Common myeloid progenitor, CD34-positive (primary cell): ENCODE measurements around the gene GDPD5.
A peak's percentile ranks its signal among the peaks of the same experiment; 100 is the strongest.

ENCODE experiments used
- CTCF ChIA-PET: fragments of 350-600 bp; sonication (Branson Sonifier 250); formaldehyde crosslinking; loops from one replicate; lab custom pipeline; 2021; ENCODE audit warnings: antibody characterized with exemption; lab: Charles Lee
- POLR2A ChIA-PET: fragments of 350-600 bp; sonication (Branson Sonifier 250); formaldehyde crosslinking; loops from one replicate; lab custom pipeline; 2021; ENCODE audit warnings: antibody characterized with exemption; lab: Charles Lee
- DNase-seq, 3 donors: peaks; one replicate each; pipeline versions ENCODE4 v3.0.0 to v3.0.0-alpha.2; 2013
- H3K27ac ChIP-seq, 2 experiments: 1 replicate in 1 of 2; 2 replicates in 1 of 2; pipeline ENCODE4 v1.7.0; 2013; ENCODE audit warnings: inconsistent platforms in 2 of 2, low read length in 2 of 2, mild to moderate bottlenecking in 2 of 2, low read depth in 1 of 2, moderate library complexity in 1 of 2; ENCODE audit not compliant: severe bottlenecking in 2 of 2, insufficient read depth in 1 of 2, poor library complexity in 1 of 2
- H3K27me3 ChIP-seq, 5 experiments: replicated peaks in 2 of 5; 1 replicate in 3 of 5; 2 replicates in 2 of 5; pipeline versions ENCODE4 v1.6.1 to v1.7.0; 2013; ENCODE audit warnings: low read length in 4 of 5, mild to moderate bottlenecking in 2 of 5, moderate library complexity in 2 of 5, inconsistent platforms in 1 of 5; ENCODE audit not compliant: insufficient read depth in 5 of 5, control insufficient read depth in 4 of 5
- H3K36me3 ChIP-seq, 4 experiments: 1 replicate in 2 of 4; 2 replicates in 2 of 4; pipeline versions ENCODE4 v1.6.1 to v1.7.0; 2013; ENCODE audit warnings: low read length in 3 of 4, control low read depth in 1 of 4, mild to moderate bottlenecking in 1 of 4; ENCODE audit not compliant: control insufficient read depth in 4 of 4, insufficient read depth in 4 of 4
- H3K4me1 ChIP-seq, 4 experiments: 1 replicate in 3 of 4; 2 replicates in 1 of 4; pipeline versions ENCODE4 v1.6.1 to v1.7.1; 2013; ENCODE audit warnings: low read length in 3 of 4, mild to moderate bottlenecking in 3 of 4, control low read depth in 1 of 4, inconsistent platforms in 1 of 4, moderate library complexity in 1 of 4; ENCODE audit not compliant: control insufficient read depth in 4 of 4, insufficient read depth in 4 of 4; ENCODE audit errors: control extremely low read depth in 1 of 4
- H3K4me3 ChIP-seq, 7 experiments: 1 replicate in 4 of 7; 2 replicates in 3 of 7; pipeline versions ENCODE4 v1.5.1 to v1.7.0; 2013; ENCODE audit warnings: mild to moderate bottlenecking in 7 of 7, low read length in 6 of 7, moderate library complexity in 6 of 7, inconsistent platforms in 2 of 7, low read depth in 2 of 7, control low read depth in 1 of 7; ENCODE audit not compliant: insufficient read depth in 4 of 7, control insufficient read depth in 1 of 7; ENCODE audit errors: extremely low read depth in 1 of 7
- H3K9me3 ChIP-seq, 5 experiments: 1 replicate in 4 of 5; 2 replicates in 1 of 5; pipeline versions ENCODE4 v1.6.1 to v1.7.1; 2013; ENCODE audit warnings: low read length in 4 of 5, mild to moderate bottlenecking in 2 of 5, inconsistent platforms in 1 of 5, low read depth in 1 of 5, moderate library complexity in 1 of 5; ENCODE audit not compliant: control insufficient read depth in 4 of 5, insufficient read depth in 2 of 5; ENCODE audit errors: control extremely low read depth in 1 of 5
- WGBS: methylation state at CpG from one replicate; pipeline ENCODE4 v1.1.5; 2013; ENCODE audit not compliant: insufficient coverage; 5-methylcytosine and 5-hydroxymethylcytosine counted together

The GDPD5 gene

DNA sequence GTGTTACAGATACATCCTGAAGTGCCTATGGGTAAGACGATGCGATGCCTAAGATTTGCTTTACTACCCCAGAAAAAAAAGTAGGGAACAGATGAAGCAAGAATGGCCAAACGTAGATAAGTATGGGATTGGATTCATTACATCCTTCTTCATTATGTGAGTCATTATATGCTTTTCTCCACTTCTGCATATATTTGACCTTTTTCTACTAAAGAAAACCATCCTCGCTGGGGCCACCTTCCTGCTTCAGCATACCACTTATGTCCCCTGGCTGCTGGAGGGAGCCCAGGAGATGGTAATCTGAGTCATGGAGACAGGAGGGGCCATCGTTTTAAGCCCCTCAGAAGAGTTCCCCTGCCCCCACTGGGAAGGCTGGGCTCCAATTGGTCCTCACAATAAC lies 78.3 kb downstream of the GDPD5 start:
- CTCF ChIA-PET, result interaction anchor here (1.0 kb wide), 1 partner anchor 97 kb away, joined by 3 read pairs; no protein-coding TSS in a partner anchor
- no peaks in the 10 kb centered on the region for H3K27me3 ChIP-seq
- POLR2A ChIA-PET, result no interaction called here
- no peak overlapping the region for H3K4me3 ChIP-seq
- DNase-seq, result no peak
- H3K27ac ChIP-seq, result no peak overlapping the region
- H3K9me3 ChIP-seq, result no peaks in the 10 kb centered on the region
- no CpG with 5 or more reads among the region's 5 CpGs for WGBS
- no peaks in the 10 kb centered on the region for H3K36me3 ChIP-seq
- H3K4me1 ChIP-seq, result no peaks in the 10 kb centered on the region

DNA sequence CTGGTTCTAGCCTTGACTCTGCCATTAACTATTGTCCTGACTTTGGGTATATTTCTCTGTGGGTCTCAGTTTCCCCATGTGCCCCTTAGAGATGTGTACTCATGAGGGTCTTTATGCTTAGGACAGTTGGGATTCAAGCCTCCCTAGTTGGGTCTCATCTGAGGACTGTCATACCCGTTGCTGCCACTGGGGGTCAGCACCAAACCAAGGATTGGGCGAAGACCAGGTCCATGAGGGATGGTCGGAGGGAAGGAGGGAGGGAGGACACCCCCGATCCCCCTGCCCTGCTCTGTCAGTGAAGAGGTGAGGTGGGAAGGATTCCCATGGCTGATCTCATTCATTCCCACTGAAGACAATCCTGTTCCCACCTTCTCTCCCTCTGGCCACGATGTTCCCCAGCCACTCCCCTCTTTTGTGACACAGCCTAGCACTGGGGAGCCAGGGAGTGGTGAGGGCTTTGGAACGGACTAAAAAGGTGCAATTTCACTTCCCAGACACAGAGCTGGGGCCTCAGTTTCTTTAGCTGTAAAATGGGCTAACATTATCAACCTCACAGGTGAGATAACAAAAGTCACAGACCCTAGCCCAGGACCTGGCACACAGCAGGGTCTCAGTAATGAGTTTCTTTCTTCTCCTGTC lies 80.3 kb downstream of the GDPD5 start:
- POLR2A ChIA-PET, result no interaction called here

DNA sequence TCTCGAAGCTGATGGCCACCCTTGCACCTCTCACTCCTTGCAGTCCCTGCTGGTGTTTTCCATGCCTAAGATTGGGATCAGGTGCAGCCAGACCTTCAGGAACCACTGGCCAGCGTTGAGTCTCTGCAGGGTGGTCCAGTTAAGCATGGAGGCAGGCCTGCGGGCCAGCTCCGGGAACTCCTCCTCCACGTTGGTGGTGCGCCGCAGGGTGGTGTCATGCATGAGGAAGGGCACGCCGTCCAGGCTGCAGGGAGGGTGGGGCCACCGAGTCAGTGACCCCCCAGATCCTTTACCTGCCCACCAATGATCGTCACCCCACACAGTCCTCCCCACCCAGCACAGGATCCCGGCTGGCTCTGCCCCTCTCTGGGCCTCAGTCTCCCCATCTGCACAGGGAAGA lies 82.7 kb downstream of the GDPD5 start:
- H3K27me3 ChIP-seq, result no peaks in the 10 kb centered on the region
- 85% methylated on average over 10 of the region's 12 CpGs for WGBS
- H3K4me1 ChIP-seq, result no peaks in the 10 kb centered on the region
- H3K36me3 ChIP-seq, result no peaks in the 10 kb centered on the region
- no peak for DNase-seq
- H3K9me3 ChIP-seq, result no peaks in the 10 kb centered on the region
- ChIA-PET CTCF (interaction anchor here (1.0 to 9.2 kb wide), 8 partner anchors 12 to 163 kb away, joined by 3 to 229 read pairs (median 6); partner anchors contain the start of gene GDPD5), POLR2A (no interaction called here)
- no peak overlapping the region for H3K27ac ChIP-seq
- H3K4me3 ChIP-seq, result no peak overlapping the region

More for the DNA sequence above, 80.3 kb downstream of the GDPD5 start:
- no peak overlapping the region for H3K27ac ChIP-seq
- H3K9me3 ChIP-seq, result no peaks in the 10 kb centered on the region
- H3K4me1 ChIP-seq, result no peaks in the 10 kb centered on the region
- CTCF ChIA-PET, result interaction anchor here (0.6 to 9.2 kb wide), 32 partner anchors 9 to 428 kb away, joined by 3 to 229 read pairs (median 5); partner anchors contain the start of gene GDPD5
- H3K36me3 ChIP-seq, result no peaks in the 10 kb centered on the region
- WGBS, result 33% methylated on average over 3 of the region's 6 CpGs
- no peaks in the 10 kb centered on the region for H3K27me3 ChIP-seq
- no peak overlapping the region for H3K4me3 ChIP-seq
- peak; percentile 48 to 71 (median 63) for DNase-seq

DNA sequence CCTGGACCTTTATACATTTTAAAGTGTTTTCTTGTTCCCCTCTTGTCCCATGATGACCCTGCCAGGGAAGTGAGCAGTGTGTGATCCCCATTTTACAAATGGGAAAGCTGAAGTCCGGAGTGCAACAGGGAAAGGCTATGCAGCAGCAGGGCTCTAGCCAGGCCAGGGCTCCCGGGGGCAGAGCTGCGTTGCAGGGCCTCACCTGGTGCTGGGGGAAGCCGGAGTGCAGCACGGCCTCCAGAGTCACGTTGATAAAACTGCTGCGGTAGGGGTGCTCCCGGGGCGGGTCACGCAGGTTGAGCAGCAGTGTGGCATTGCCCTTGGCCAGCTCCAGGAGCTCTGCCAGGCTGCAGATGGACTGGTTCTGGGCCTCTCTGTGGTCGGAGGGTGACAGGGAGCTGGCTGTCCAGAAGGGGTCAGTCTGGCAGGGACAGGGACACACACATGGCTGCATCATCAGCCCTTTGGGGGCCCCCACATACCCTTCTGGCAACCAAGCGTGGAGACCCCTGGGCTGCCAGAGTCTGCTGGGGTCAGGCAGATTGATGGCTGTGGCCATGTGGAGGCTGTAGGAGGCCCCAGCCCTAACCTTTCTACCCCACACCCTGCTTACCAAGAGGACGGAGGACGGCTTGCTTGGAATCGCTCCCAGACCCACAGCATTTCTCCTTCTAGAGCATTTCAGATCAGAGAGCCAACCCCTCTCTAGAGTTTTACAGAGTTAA lies 83.4 kb downstream of the GDPD5 start:
- Histone ChIP-seq H3K27ac (no peak overlapping the region), H3K4me3 (no peak overlapping the region), H3K9me3 (no peaks in the 10 kb centered on the region), H3K36me3 (no peaks in the 10 kb centered on the region), H3K27me3 (no peaks in the 10 kb centered on the region), H3K4me1 (no peaks in the 10 kb centered on the region)
- WGBS, result 94% methylated on average over 15 of the region's 15 CpGs
- no peak for DNase-seq
- ChIA-PET CTCF (interaction anchor here (1.0 to 9.2 kb wide), 6 partner anchors 11 to 162 kb away, joined by 3 to 229 read pairs (median 3); no protein-coding TSS in a partner anchor), POLR2A (no interaction called here)

DNA sequence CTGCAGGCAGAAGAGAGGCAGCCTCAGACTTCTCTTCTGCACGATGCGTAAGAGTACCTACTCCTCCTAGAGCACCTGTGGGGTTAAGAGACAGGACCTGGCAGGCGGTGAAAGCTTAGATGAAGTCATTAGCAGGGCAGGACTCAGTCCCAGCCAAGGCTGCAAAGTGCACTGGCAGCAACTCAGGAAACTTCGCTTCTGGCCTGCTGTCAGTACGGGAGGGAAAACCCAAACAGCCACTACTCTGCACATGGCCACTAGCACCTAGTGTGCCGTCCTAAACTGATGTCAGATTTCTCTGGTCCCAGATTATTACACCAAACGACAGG lies 84.0 kb downstream of the GDPD5 start:
- Histone ChIP-seq H3K36me3 (no peaks in the 10 kb centered on the region), H3K27ac (no peak overlapping the region), H3K4me1 (no peaks in the 10 kb centered on the region), H3K27me3 (no peaks in the 10 kb centered on the region), H3K4me3 (no peak overlapping the region), H3K9me3 (no peaks in the 10 kb centered on the region)
- CTCF ChIA-PET, result interaction anchor here (1.3 to 9.2 kb wide), 5 partner anchors 11 to 162 kb away, joined by 3 to 229 read pairs (median 4); no protein-coding TSS in a partner anchor
- POLR2A ChIA-PET, result interaction anchor here (0.7 kb wide), 1 partner anchor 47 kb away, joined by 3 read pairs; no protein-coding TSS in a partner anchor
- 98% methylated on average over 7 of the region's 7 CpGs for WGBS
- no peak for DNase-seq

DNA sequence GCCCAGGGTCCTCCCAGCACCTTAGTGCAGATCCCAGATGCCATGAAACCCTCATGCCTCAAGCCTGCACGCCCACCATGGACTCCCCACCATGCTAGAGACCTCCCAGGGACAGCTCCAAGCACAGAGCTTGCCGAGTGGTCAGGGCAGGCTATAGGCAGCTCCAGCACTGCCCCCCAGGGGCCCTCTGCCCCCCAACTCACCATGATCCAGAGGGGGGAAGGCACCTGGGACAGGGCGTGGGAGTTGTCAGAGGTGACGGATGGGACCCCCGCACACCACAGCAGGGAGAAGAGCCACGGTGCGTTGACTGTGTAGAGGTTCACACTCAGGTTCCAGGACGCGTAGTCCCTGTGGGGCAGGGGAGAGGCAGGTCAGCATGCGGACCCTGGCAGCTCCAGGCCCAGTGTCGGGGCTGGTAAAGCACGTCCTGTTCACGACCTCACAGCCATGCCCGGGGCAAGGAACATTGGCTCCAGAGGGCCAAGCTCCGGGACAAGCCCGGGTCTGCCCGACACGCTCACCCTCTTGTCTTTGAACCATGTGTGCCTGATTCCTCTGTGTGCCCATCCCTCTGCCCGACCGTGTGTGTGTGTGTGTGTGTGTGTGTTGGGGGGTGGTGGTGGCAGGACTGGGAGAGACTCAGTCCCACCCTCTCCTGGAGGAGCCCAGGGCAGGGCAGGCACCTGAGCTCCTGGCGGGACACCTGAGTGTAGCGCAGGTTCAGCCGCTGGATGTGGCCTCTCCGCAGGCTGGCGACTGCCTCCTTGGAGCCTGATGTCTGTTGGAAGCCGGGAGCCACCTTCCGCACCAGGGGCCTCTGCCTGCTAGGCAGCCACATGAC lies 84.6 kb downstream of the GDPD5 start:
- no peaks in the 10 kb centered on the region for H3K4me1 ChIP-seq
- no peaks in the 10 kb centered on the region for H3K9me3 ChIP-seq
- ChIA-PET CTCF (interaction anchor here (1.0 to 9.2 kb wide), 6 partner anchors 10 to 161 kb away, joined by 3 to 229 read pairs (median 4); no protein-coding TSS in a partner anchor), POLR2A (interaction anchor here (0.7 kb wide), 1 partner anchor 48 kb away, joined by 3 read pairs; no protein-coding TSS in a partner anchor)
- no peak for DNase-seq
- H3K27ac ChIP-seq, result no peak overlapping the region
- no peak overlapping the region for H3K4me3 ChIP-seq
- H3K27me3 ChIP-seq, result no peaks in the 10 kb centered on the region
- WGBS, result 97% methylated on average over 21 of the region's 27 CpGs
- H3K36me3 ChIP-seq, result no peaks in the 10 kb centered on the region
